GM19099 (cell line): ENCODE measurements around the gene ALG14.

ENCODE experiments used
- POLR2A ChIP-seq: IDR thresholded peaks from 3 replicates; pipeline ENCODE4 v1.6.1; 2011; ENCODE audit warnings: low read depth; ENCODE audit not compliant: insufficient read length; ENCODE audit errors: extremely low read depth

The ALG14 gene, protein sequence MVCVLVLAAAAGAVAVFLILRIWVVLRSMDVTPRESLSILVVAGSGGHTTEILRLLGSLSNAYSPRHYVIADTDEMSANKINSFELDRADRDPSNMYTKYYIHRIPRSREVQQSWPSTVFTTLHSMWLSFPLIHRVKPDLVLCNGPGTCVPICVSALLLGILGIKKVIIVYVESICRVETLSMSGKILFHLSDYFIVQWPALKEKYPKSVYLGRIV

DNA sequence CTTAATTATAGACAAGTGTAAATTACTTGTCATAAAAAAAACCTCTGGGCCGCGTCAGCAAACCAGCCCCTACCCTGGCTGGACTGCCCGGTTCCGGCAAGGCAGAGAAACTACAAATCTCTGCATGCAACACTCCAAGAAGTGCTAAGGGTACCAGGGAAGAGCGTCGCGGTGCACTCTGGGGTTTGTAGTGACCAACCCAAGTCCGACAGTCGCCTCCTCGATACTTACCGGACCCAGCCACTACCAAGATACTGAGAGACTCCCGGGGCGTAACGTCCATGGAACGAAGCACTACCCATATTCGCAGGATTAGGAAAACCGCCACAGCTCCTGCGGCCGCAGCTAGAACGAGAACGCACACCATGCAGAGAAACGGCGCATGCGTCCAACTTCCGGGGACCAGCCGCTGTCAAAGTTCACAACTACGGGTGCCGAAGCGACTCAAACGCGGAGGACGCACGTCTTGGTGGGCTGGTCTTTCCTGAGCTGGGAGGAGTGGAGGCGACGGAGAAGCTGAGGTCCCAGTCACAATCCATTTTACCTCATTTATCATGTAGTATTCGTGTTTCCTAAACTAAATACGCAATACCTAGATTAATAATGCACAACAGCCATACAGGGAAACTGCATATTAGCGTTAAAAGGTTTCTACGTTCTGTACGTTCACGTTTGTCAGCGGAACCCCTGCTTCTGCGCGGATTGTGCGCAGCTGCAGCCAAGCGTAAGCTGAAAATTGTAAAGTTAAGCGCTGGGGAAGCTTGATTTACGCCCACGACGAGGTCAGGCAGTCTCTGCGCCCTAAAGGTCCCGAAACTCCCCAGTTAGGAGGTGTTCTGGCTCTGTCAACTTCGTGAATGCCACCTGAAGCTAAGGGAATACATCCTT is at the start of gene ALG14:
ALG14 (minus strand) TSS at position 420 of the 888 bp plus-strand sequence; CDS start at position 367, 53 bp downstream.
- peak; percentile 57 for TF ChIP-seq POLR2A

DNA sequence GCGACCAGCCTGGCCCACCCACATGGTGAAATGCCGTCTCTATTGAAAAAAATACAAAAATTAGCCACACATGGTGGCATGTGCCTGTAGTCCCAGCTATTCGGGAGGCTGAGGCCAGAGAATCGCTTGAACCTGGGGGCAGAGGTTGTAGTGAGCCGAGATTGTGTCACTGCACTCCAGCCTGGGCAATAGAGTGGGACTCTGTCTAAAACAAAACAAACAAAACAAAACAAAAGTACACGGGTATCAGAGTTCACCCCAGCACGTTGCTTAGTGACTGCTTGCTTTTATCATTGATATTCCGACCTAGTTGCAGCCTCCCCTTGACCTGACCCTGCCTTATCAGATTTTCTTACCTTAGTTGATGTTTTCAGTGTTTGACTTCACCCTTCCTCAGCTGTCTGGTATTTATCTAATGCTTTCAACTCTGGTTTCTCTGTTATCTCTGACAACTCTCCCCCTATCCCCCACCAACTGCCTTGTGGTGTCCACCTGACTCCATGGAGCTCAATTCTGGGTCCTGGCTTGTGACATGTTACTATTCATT is 49.5 kb upstream of the ALG14 start:
- no peak for TF ChIP-seq POLR2A

DNA sequence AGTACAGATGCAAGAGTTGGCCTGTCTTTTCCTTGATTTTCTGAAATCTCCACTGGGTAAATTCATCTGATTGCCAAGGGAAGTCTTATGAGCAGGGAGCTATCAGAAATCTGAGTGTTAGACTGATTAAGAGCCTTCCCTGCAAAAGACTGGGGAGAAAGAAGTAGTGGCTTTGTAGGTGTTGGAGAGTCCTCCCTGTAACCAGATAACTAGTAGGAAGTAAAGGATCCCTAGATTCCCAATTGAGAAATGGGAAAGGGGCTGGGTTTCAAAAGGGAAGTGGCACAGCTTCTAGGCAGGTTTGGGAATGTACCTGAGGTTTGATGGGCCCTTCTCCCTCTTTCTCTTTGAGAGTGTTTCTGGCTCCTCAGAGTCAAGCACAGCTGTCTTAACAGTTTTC is 46.5 kb upstream of the ALG14 start:
- no peak for TF ChIP-seq POLR2A

DNA sequence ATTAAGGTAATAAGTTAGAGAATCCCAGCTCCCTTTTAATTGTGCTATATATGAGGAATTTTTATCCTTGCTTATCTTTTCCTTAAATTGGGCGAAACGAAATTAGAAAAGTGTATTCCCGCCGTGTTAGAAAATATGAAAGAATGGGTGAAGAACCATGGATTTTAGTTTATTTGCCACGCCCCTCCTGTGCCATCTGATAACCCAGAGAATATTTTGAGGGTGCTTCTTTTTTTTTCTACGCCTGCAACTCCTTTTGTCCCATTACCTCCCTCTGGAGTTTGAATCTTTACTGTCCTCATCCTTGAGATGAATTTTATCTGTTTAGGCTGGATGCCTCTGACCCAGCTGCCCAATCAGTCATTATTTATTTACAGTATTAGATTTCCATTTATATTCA is 46.0 kb upstream of the ALG14 start:
- no peak for TF ChIP-seq POLR2A

DNA sequence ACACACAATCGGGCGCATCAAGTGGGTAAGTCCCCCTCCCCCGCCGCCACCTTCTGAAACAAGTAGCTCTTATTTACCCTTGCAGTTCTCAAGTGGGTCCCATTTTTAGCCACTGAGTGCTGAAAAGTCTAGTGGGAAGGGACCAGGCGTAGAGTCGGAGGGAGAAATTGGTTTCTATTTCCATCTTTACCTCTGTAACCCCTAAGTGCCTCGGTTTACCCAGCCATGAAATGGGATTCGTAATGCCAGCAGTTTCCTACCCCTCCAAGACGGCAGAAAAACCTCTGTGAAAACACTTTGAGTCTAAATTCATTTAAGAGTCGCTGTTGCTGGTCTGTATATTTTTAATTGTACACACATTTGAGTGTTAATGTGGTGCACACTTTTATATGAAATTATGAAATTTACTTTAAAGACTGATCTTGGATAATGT is 45.3 kb upstream of the ALG14 start:
- no peak for TF ChIP-seq POLR2A

DNA sequence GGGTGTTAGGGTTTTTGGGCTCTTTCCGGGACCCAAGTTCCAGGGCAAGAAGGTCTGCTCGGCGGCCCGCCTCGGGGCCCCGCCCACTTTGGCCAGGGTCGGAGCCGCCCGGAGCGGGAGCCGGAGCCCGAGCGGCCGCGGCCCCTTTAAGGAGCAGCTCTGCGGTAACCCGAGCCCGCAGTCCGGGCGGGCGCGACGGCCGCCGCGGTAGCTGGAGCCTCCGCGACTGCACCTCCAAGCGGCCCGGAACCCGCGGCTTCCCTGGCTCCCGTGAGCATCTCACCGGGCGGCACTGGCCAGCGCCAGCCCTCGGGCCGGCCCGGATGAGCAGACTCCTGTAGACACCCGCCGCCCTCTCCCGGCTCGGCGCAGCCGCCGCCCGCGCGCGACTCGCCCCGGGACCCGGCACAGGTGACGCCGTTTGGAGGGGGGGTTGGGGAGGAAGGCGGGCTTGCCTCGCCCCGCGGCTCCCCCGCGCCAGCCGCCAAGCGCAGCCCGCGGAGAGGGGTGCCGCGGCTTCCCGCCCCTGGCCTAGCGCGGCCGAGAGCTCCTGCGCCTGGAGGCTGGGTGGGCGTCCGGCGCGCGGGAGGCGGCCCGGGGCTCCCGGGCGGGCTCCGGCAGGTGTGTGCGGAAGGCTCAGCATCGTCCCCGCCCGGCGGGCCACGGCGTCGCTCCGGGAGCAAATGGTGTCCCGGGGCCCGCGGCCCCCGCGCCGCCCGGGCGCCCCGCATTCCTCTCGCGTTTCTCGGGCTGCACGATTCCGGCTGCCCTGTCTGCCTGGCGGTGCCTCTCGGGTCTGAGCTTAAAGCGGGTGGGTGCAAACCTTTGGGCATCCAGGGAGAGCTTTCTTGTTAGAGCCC is 44.7 kb upstream of the ALG14 start, which contains the start of gene TLCD4:
TLCD4 (plus strand) TSS at position 149 of the 860 bp plus-strand sequence. CDS start 26,547 bp downstream, outside the sequence.
- TF ChIP-seq POLR2A, result no peak

DNA sequence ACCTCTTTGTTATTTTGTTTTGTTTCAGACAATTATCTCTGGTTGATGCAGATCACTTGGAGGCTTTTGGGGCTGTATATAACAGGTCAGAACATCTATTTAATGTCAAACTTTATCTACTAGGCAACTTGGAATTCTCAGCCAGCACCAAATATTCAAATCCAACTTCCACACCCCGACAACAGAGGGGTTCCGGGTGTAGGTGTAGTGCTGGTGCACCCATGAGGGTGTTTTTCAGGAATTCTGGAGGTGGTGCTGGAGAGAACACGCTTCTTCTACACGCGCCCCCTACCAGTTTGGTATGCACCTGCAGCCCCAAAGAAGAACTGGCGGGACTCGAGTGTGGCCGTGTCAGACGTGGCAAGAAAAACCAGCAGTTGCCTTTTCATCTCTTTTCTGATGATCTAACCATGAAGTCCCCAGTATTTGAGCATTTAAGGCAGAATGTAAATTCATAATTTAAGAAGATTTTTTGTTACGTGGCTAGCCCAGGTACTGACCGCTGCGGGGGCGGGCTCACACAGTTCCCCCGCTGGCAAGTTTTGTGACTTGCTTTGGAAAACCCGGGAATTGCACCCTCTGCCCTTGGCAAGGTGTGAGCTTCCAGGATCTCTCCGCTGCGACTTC is 43.9 kb upstream of the ALG14 start:
- TF ChIP-seq POLR2A, result no peak

DNA sequence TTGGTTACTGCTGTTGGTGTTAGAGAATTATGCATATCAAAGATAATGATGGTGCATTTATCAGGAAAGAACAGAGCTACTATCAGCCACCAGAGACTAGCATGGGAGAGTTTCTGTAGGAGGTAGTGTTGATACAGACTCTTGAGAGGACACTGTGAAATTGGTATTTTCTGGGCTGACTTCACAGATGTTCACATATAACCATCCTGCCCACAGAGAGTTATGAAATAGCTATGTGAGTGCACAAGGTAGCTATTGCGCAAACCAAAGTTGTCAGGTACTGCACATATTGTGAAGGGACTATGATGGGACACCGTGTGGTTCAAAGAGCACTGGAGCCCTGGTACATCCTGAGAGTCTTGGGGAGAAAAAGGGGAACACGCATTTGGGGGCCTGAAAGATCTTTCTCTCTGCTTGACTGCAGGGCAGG is 43.0 kb upstream of the ALG14 start:
- TF ChIP-seq POLR2A, result no peak

DNA sequence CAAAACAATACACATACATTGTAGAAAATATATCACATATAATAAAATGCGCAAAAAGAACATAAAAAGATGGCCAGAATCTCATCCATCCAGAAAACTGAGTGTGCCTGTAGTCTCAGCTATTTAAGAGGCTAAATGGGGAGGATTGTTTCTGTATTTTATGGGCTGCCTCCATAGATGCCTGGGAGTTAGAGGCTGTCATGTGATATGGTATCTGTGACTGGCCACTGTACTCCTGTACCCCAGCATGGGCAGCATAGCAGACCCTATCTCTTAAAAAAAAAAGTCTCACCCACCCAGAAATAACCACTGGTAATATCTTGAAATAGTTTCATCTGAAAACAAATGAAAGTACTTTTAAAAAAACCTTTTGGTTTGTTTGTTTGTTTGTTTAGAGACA is 40.9 kb upstream of the ALG14 start:
- no peak for TF ChIP-seq POLR2A

DNA sequence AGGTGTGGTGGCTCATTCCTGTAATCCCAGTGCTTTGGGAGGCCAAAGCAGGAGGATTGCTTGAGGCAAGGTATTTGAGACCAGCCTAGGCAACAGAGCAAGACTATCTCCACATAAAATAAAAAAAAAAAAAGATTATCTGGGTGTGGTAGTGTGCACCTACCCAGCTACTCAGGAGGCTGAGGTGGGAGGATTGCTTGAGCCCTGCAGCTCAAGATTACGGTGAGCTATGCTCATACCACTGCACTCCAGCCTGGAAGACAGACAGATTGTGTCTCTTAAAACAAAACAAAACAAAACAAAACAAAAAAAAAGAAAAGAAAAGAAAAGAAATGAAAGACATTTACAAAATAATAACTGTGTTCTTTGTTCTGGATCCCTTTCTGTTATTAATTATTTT is 38.3 kb upstream of the ALG14 start:
- TF ChIP-seq POLR2A, result no peak

DNA sequence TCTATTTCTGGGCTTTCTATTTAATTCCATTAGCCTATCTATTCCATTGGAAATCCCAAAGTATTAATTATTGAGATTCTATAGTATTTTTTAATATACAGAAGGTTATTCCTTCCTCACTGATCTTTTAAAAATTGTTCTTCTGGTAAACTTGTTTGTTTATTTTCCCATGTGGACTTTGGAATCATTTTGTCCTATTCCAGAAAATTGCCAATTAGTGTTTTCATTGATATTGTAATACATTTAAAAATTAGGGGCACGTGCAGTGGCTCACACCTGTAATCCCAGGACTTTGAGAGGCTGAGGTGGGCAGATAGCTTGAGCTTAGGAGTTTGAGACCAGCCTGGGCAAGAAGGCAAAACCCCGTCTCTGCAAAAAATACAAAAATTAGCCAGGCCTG is 36.0 kb upstream of the ALG14 start:
- TF ChIP-seq POLR2A, result no peak

DNA sequence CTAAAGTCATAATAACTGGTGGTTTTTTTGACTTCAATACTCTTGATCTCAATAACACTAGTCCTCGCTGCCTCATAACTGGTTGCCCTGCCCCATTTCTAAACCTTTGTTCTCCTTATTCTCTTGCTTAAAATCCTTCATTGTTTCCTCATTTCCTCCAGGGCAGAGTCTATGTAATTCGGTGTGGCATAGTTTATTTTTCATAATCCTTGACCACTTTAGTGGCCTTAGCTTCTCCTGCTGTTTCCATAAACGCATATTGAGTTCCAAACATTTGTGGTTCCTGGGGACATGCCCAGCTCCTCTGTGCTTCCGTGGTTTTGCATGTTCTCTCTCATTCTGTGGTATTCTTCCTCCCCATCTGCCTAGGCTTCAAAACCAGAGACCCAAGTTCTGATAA is 25.4 kb upstream of the ALG14 start:
- TF ChIP-seq POLR2A, result no peak

DNA sequence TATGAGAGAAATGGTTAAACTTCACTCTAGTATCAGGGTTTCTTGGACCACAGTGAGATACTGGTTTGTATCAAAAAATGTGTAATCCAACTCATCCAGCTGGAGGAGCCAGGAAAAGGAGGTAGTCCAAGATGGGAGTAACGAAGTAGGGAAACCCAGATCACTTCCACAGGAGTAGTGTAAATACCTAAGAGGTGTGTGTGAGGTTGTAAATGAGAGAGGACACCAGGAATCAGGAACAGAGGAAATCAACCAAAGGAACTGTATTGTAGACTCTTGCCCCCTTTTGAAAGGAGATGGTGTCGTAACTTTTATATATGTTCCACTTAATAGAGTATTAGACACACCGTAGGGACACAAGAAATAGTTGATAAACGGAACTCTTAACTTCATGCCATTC is 24.7 kb upstream of the ALG14 start:
- TF ChIP-seq POLR2A, result no peak

DNA sequence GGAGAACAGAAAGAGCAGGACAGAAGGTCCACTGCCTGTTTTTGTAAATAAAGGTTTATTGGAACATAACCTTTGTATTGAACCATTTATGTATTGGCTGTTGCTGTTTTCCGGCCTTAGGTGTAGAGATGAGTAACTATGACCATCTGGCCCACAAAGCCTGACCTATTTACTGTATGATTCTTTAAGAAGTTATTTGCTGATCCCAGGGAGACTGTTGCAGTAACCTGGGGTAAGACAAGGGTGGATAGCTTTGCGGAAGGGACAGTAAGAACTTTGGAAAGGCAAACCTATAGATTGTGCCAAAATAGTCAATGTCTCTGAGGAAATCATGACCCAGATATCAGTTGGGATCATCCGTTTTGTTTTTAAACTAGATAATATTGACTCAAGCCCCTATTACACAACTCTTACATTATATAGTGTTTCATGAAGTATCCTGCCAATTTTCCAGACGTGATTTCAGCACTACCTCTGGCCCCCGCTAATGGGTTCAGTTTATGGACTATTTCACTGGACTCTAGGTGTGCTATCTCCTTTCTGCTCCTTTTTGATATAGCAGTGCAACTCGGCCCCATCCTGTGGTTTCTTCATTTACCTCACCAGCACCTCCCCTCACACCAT is 23.6 kb upstream of the ALG14 start:
- TF ChIP-seq POLR2A, result no peak
